HEK293 (cell line): ENCODE measurements around the gene SLC35A2.

ENCODE experiments used
- CTCF ChIA-PET: fragments of 350-600 bp; formaldehyde crosslinking; extraction: SDS; loops from one replicate; lab custom pipeline; 2021; ENCODE audit warnings: antibody characterized with exemption; lab: Yijun Ruan, JAX
- POLR2A ChIA-PET: fragments of 300-600 bp; formaldehyde crosslinking; extraction: SDS; loops from one replicate; lab custom pipeline; 2020; ENCODE audit warnings: antibody characterized with exemption, inconsistent platforms; lab: Yijun Ruan, JAX
- H3K27ac ChIP-seq: fragments of 200-500 bp; sonication (Bioruptor generic); 2 replicates; pipeline ENCODE4 v1.5.1; 2014; ENCODE audit warnings: low read depth, low read length, control low read depth, inconsistent platforms; ENCODE audit errors: extremely low read depth
- H3K36me3 ChIP-seq, 2 experiments: fragments of 200-500 bp in 1 of 2; sonication (Bioruptor generic) in 1 of 2; 1 replicate in 1 of 2; 2 replicates in 1 of 2; pipeline ENCODE4 v1.5.1; 2014 to 2017; ENCODE audit warnings: inconsistent platforms in 2 of 2, low read length in 2 of 2; ENCODE audit not compliant: control insufficient read depth in 2 of 2, insufficient read depth in 1 of 2
- H3K4me1 ChIP-seq: fragments of 200-500 bp; sonication (Bioruptor generic); 2 replicates; pipeline ENCODE4 v1.5.1; 2014; ENCODE audit warnings: mild to moderate bottlenecking, low read length, inconsistent platforms; ENCODE audit not compliant: control insufficient read depth, insufficient read depth
- H3K4me3 ChIP-seq: 2 replicates; pipeline ENCODE4 v1.5.1; 2011; ENCODE audit warnings: low read depth, mild to moderate bottlenecking, control low read depth, low read length, moderate library complexity
- H3K9me3 ChIP-seq: fragments of 200-500 bp; sonication (Bioruptor generic); 2 replicates; pipeline ENCODE4 v1.5.1; 2014; ENCODE audit warnings: low read depth, low read length, inconsistent platforms; ENCODE audit not compliant: control insufficient read depth, insufficient read depth
- AEBP2 ChIP-seq: fragments of 450-650 bp; formaldehyde crosslinking; IDR thresholded peaks from 2 replicates; pipeline ENCODE4 v1.5.1; 2016; ENCODE audit warnings: missing biosample characterization, missing genetic modification characterization, borderline replicate concordance
- GLIS2 ChIP-seq: fragments of 450-650 bp; formaldehyde crosslinking; IDR thresholded peaks from 2 replicates; pipeline ENCODE4 v1.5.1; 2016; ENCODE audit warnings: missing biosample characterization, missing genetic modification characterization
- HOXA7 ChIP-seq: sonication (generic); formaldehyde crosslinking; IDR thresholded peaks from 2 replicates; pipeline ENCODE4 v1.8.1; 2022; ENCODE audit warnings: missing genetic modification reagents, borderline replicate concordance
- HOXD13 ChIP-seq: sonication (generic); formaldehyde crosslinking; IDR thresholded peaks from 2 replicates; pipeline ENCODE4 v1.8.0; 2022; ENCODE audit warnings: missing genetic modification reagents, borderline replicate concordance
- OSR2 ChIP-seq: fragments of 450-650 bp; formaldehyde crosslinking; IDR thresholded peaks from 2 replicates; pipeline ENCODE4 v1.5.1; 2016; ENCODE audit warnings: missing biosample characterization, missing genetic modification characterization
- RBAK ChIP-seq: fragments of 450-650 bp; formaldehyde crosslinking; IDR thresholded peaks from 2 replicates; pipeline ENCODE4 v1.5.1; 2016; ENCODE audit warnings: missing biosample characterization, missing genetic modification characterization
- REPIN1 ChIP-seq: fragments of 450-650 bp; formaldehyde crosslinking; IDR thresholded peaks from 2 replicates; pipeline ENCODE4 v1.5.1; 2017; ENCODE audit warnings: missing biosample characterization, missing genetic modification characterization, low read depth
- SALL2 ChIP-seq: fragments of 450-650 bp; formaldehyde crosslinking; IDR thresholded peaks from 2 replicates; pipeline ENCODE4 v1.5.0; 2017; ENCODE audit warnings: missing biosample characterization, mild to moderate bottlenecking, missing genetic modification characterization, borderline replicate concordance
- SETDB1 ChIP-seq: IDR thresholded peaks from one replicate; pipeline ENCODE4 v1.6.1; 2017; ENCODE audit warnings: mild to moderate bottlenecking, low read length, moderate library complexity, mixed read lengths; ENCODE audit not compliant: insufficient read length
- TCF7L2 ChIP-seq: IDR thresholded peaks from 2 replicates; pipeline ENCODE4 v1.6.1; 2011; ENCODE audit warnings: low read depth, mild to moderate bottlenecking, inconsistent platforms, low read length, moderate library complexity, borderline replicate concordance
- ZBTB21 ChIP-seq: fragments of 450-650 bp; formaldehyde crosslinking; IDR thresholded peaks from 2 replicates; pipeline ENCODE4 v1.5.1; 2017; ENCODE audit warnings: missing biosample characterization, missing genetic modification characterization
- ZBTB44 ChIP-seq: fragments of 450-650 bp; IDR thresholded peaks from 2 replicates; pipeline ENCODE4 v1.5.1; 2018; ENCODE audit warnings: missing biosample characterization, mild to moderate bottlenecking, missing genetic modification characterization
- ZBTB48 ChIP-seq: fragments of 450-650 bp; formaldehyde crosslinking; IDR thresholded peaks from 2 replicates; pipeline ENCODE4 v1.5.1; 2016; ENCODE audit warnings: missing biosample characterization, missing genetic modification characterization
- ZNF132 ChIP-seq: fragments of 450-650 bp; formaldehyde crosslinking; IDR thresholded peaks from 2 replicates; pipeline ENCODE4 v1.5.1; 2017; ENCODE audit warnings: missing biosample characterization, missing genetic modification characterization, borderline replicate concordance
- ZNF175 ChIP-seq: fragments of 450-650 bp; formaldehyde crosslinking; IDR thresholded peaks from 2 replicates; pipeline ENCODE4 v1.5.1; 2016; ENCODE audit warnings: missing biosample characterization, missing genetic modification characterization
- ZNF292 ChIP-seq: fragments of 450-650 bp; formaldehyde crosslinking; IDR thresholded peaks from 2 replicates; pipeline ENCODE4 v1.5.1; 2016; ENCODE audit warnings: low read depth, missing biosample characterization, missing genetic modification characterization, borderline replicate concordance
- ZNF398 ChIP-seq: fragments of 450-650 bp; formaldehyde crosslinking; IDR thresholded peaks from 2 replicates; pipeline ENCODE4 v1.5.1; 2017; ENCODE audit warnings: missing biosample characterization, missing genetic modification characterization
- ZNF433 ChIP-seq: fragments of 450-650 bp; formaldehyde crosslinking; IDR thresholded peaks from 2 replicates; pipeline ENCODE4 v1.5.1; 2016; ENCODE audit warnings: missing biosample characterization, missing genetic modification characterization, low read depth
- ZNF488 ChIP-seq: fragments of 450-650 bp; formaldehyde crosslinking; IDR thresholded peaks from 2 replicates; pipeline ENCODE4 v1.5.1; 2016; ENCODE audit warnings: missing biosample characterization, missing genetic modification characterization
- ZNF514 ChIP-seq: fragments of 450-650 bp; formaldehyde crosslinking; IDR thresholded peaks from 2 replicates; pipeline ENCODE4 v1.5.1; 2016; ENCODE audit warnings: missing biosample characterization, missing genetic modification characterization
- ZNF626 ChIP-seq: fragments of 450-650 bp; sonication (Bioruptor Pico); formaldehyde crosslinking; IDR thresholded peaks from 2 replicates; pipeline ENCODE4 v1.5.1; 2018; ENCODE audit warnings: missing biosample characterization, missing genetic modification characterization, inconsistent platforms
- ZNF654 ChIP-seq: fragments of 450-650 bp; formaldehyde crosslinking; IDR thresholded peaks from 2 replicates; pipeline ENCODE4 v1.5.1; 2016; ENCODE audit warnings: low read depth, missing biosample characterization, missing genetic modification characterization
- ZNF785 ChIP-seq: fragments of 450-650 bp; formaldehyde crosslinking; IDR thresholded peaks from 2 replicates; pipeline ENCODE4 v1.5.1; 2016; ENCODE audit warnings: missing biosample characterization, missing genetic modification characterization

SLC35A2 gene

GRCh38 chrX:48909703-48910294 is 1.6 kb downstream of the SLC35A2 start:
- Histone ChIP-seq H3K4me1 (no peaks in the 10 kb centered on the region), H3K4me3 (no peak overlapping the region), H3K9me3 (no peaks in the 10 kb centered on the region), H3K36me3 (peaks cover 0 to 56% of the 10 kb centered on the region in 2 experiments; a peak in 1 of 3 replicates), H3K27ac (no peak overlapping the region)
- CTCF ChIA-PET: no interaction called here
- POLR2A ChIA-PET: interaction anchor here (2.9 kb wide), 1 partner anchor 12 kb away, joined by 21 read pairs; the partner anchor contains the start of genes PQBP1 and TIMM17B
- TF ChIP-seq GLIS2 (tag by site-specific recombination) (no peak), REPIN1 (no peak), ZNF292 (no peak), RBAK (tag by site-specific recombination) (no peak), HOXD13 (CRISPR knock-in tag) (no peak), ZNF398 (tag by site-specific recombination) (no peak), ZNF785 (tag by site-specific recombination) (no peak)

- peaks cover 0 to 56% of the 10 kb centered on the region in 2 experiments; a peak in 1 of 3 replicates for H3K36me3 ChIP-seq
- no peak overlapping the region for H3K27ac ChIP-seq
- no peaks in the 10 kb centered on the region for H3K4me1 ChIP-seq
- CTCF ChIA-PET: no interaction called here
- no peak overlapping the region for H3K4me3 ChIP-seq
- POLR2A ChIA-PET: interaction anchor here (1.9 kb wide), 1 partner anchor 17 kb away, joined by 6 read pairs; no protein-coding TSS in a partner anchor
- no peak for TF ChIP-seq ZNF175 (tag by site-specific recombination)
- TF ChIP-seq HOXA7 (CRISPR knock-in tag): no peak
- no peak for TF ChIP-seq ZBTB48 (tag by site-specific recombination)
- no peak for TF ChIP-seq ZNF132 (tag by site-specific recombination)
- TF ChIP-seq ZNF654: no peak
- no peak for TF ChIP-seq SALL2
- TF ChIP-seq ZNF488: no peak
- TF ChIP-seq ZNF398 (tag by site-specific recombination): no peak
- TF ChIP-seq SETDB1: no peak
- no peak for TF ChIP-seq ZNF433 (tag by site-specific recombination)
- TF ChIP-seq OSR2 (tag by site-specific recombination): no peak
- TF ChIP-seq TCF7L2: no peak
- TF ChIP-seq ZBTB44 (tag by site-specific recombination): no peak
- no peak for TF ChIP-seq ZBTB21
- TF ChIP-seq AEBP2 (tag by site-specific recombination): no peak
- TF ChIP-seq HOXD13 (CRISPR knock-in tag): no peak
- no peak for TF ChIP-seq ZNF514 (tag by site-specific recombination)
- TF ChIP-seq ZNF626 (tag by site-specific recombination): no peak
- no peaks in the 10 kb centered on the region for H3K9me3 ChIP-seq
Measured at GRCh38 chrX:48908600-48908999, 2.8 kb downstream of the SLC35A2 start.
